ENCODE measurements around the gene DOCK1.

DOCK1 gene

DNA sequence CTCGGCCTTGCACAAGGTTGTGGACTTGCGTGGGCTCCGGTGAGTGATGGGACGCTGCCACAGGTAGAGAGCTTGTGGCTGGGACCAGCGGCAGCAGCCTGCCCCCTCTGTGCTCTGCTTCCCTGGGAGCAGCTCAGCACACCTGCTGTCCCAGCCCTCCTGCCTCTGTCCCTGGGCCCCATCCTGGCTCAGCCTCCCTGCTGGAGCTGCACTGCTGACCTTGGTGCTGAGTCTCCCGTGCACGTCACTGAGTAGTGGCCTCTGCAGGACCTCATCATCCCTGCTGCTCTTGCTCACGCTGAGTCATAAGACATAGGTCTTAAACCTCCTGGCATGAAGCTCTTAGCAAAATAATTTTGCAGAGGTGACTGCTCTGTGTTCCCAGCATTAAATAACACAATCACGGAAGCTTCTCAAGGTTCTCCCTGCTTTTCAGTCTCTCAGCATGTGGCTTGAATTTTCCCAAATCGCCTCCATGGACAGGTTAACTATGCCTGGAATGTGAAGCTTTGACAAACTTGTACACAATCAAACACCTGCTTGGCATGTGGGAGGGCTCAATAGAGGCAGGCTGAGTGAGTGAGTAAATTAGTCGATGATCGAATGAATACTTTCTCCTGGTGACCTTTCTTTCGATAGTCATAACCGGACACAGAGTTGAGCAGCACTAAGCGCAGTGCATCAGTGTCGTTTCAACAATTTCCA is 580.1 kb downstream of the DOCK1 start:
- Histone ChIP-seq H3K4me3 (ENCODE audit: low read depth in 1 of 2, low read length in 1 of 2) (no peak overlapping the region), H3K4me1 (ENCODE audit: control insufficient read depth in 1 of 2, insufficient read depth in 1 of 2, low read depth in 1 of 2, low read length in 1 of 2) (no peaks in the 10 kb centered on the region), H3K27ac (no peak overlapping the region), H3K36me3 (no peaks in the 10 kb centered on the region), H3K9me3 (no peaks in the 10 kb centered on the region), H3K27me3 (peaks cover 4% of the 10 kb centered on the region)
- TF ChIP-seq, protein P1, sequence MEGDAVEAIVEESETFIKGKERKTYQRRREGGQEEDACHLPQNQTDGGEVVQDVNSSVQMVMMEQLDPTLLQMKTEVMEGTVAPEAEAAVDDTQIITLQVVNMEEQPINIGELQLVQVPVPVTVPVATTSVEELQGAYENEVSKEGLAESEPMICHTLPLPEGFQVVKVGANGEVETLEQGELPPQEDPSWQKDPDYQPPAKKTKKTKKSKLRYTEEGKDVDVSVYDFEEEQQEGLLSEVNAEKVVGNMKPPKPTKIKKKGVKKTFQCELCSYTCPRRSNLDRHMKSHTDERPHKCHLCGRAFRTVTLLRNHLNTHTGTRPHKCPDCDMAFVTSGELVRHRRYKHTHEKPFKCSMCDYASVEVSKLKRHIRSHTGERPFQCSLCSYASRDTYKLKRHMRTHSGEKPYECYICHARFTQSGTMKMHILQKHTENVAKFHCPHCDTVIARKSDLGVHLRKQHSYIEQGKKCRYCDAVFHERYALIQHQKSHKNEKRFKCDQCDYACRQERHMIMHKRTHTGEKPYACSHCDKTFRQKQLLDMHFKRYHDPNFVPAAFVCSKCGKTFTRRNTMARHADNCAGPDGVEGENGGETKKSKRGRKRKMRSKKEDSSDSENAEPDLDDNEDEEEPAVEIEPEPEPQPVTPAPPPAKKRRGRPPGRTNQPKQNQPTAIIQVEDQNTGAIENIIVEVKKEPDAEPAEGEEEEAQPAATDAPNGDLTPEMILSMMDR (IDR thresholded peaks at IDR 0.05), result no peak

- TF ChIP-seq, protein P1 (IDR thresholded peaks at IDR 0.05), result no peak
- Histone ChIP-seq H3K4me3 (ENCODE audit: low read depth in 1 of 2, low read length in 1 of 2) (no peak overlapping the region), H3K9me3 (no peaks in the 10 kb centered on the region), H3K36me3 (no peaks in the 10 kb centered on the region), H3K27me3 (peaks cover 8% of the 10 kb centered on the region), H3K27ac (no peak overlapping the region), H3K4me1 (ENCODE audit: control insufficient read depth in 1 of 2, insufficient read depth in 1 of 2, low read depth in 1 of 2, low read length in 1 of 2) (no peaks in the 10 kb centered on the region)
Observed at GRCh38 chr10:127486355-127486754, 581.1 kb downstream of the DOCK1 start.

- no peak overlapping the region for H3K4me3 ChIP-seq (ENCODE audit: low read depth in 1 of 2, low read length in 1 of 2)
- TF ChIP-seq, protein P1 (IDR thresholded peaks at IDR 0.05), result no peak
- H3K36me3 ChIP-seq, result no peaks in the 10 kb centered on the region
- H3K27ac ChIP-seq, result no peak overlapping the region
- no peaks in the 10 kb centered on the region for H3K9me3 ChIP-seq
- H3K27me3 ChIP-seq, result peaks cover 26% of the 10 kb centered on the region
- no peaks in the 10 kb centered on the region for H3K4me1 ChIP-seq (ENCODE audit: control insufficient read depth in 1 of 2, insufficient read depth in 1 of 2, low read depth in 1 of 2, low read length in 1 of 2)
Observed at GRCh38 chr10:127492607-127493250, 587.5 kb downstream of the DOCK1 start.

GRCh38 chr10:127496035-127496434 is 590.8 kb downstream of the DOCK1 start:
- no peak overlapping the region for H3K27ac ChIP-seq
- H3K9me3 ChIP-seq, result no peaks in the 10 kb centered on the region
- H3K4me3 ChIP-seq (ENCODE audit: low read depth in 1 of 2, low read length in 1 of 2), result no peak overlapping the region
- H3K27me3 ChIP-seq, result peaks cover 18% of the 10 kb centered on the region
- TF ChIP-seq, protein P1 (IDR thresholded peaks at IDR 0.05), result no peak
- H3K4me1 ChIP-seq (ENCODE audit: control insufficient read depth in 1 of 2, insufficient read depth in 1 of 2, low read depth in 1 of 2, low read length in 1 of 2), result no peaks in the 10 kb centered on the region
- no peaks in the 10 kb centered on the region for H3K36me3 ChIP-seq

DNA sequence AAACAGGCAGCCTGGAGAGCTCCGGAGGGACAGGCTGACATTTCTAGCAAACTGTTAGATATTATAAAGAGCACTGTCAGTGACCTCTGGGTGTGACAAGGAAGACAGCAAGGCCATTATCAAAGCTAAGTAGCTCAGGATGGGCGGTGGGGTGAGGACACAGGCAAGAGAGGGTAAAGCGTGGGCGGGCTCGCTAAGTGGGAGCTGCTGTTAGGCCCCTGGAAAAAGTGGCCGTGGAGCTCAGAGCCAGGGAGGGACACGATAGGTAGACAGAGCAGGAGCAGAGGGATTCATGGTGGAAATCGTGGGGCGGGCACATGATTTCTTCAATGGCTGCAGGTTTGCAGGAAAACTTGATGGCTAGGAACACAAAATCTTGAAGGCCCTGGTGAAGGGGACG is 592.5 kb downstream of the DOCK1 start:
- TF ChIP-seq, protein P1 (IDR thresholded peaks at IDR 0.05), result no peak
- H3K9me3 ChIP-seq, result no peaks in the 10 kb centered on the region
- H3K4me3 ChIP-seq (ENCODE audit: low read depth in 1 of 2, low read length in 1 of 2), result no peak overlapping the region
- no peaks in the 10 kb centered on the region for H3K4me1 ChIP-seq (ENCODE audit: control insufficient read depth in 1 of 2, insufficient read depth in 1 of 2, low read depth in 1 of 2, low read length in 1 of 2)
- no peak overlapping the region for H3K27ac ChIP-seq
- peaks cover 15% of the 10 kb centered on the region for H3K27me3 ChIP-seq
- H3K36me3 ChIP-seq, result no peaks in the 10 kb centered on the region
